T-helper 2 cell treated with Interferon-gamma antibody and Interleukin-4, amounts not matched to agents 5 μg/mL and 100 μg/mL, for 36 hours (primary cell): ENCODE data around the gene VOPP1.
A peak's percentile ranks its signal among the peaks of the same experiment; 100 is the strongest.

Experiments used
- DNase-seq: peaks from one replicate; pipeline ENCODE4 v3.0.0; 2021; ENCODE audit warnings: low spot score
- H3K27ac Mint-ChIP-seq: one replicate; pipeline ENCODE4 v1.8.0; 2021; ENCODE audit warnings: mild to moderate bottlenecking, mixed read lengths
- H3K27me3 Mint-ChIP-seq: one replicate; pipeline ENCODE4 v1.8.0; 2021; ENCODE audit warnings: low read depth, mixed read lengths
- H3K36me3 Mint-ChIP-seq: one replicate; pipeline ENCODE4 v1.8.0; 2021; ENCODE audit warnings: low read depth, mixed read lengths
- H3K4me1 Mint-ChIP-seq: one replicate; pipeline ENCODE4 v1.8.0; 2021; ENCODE audit warnings: low read depth, mixed read lengths
- H3K4me3 Mint-ChIP-seq: one replicate; pipeline ENCODE4 v1.8.0; 2022; ENCODE audit warnings: mild to moderate bottlenecking, moderate library complexity, mixed read lengths
- H3K9me3 Mint-ChIP-seq: one replicate; pipeline ENCODE4 v1.8.0; 2021; ENCODE audit warnings: mixed read lengths

Gene VOPP1

DNA sequence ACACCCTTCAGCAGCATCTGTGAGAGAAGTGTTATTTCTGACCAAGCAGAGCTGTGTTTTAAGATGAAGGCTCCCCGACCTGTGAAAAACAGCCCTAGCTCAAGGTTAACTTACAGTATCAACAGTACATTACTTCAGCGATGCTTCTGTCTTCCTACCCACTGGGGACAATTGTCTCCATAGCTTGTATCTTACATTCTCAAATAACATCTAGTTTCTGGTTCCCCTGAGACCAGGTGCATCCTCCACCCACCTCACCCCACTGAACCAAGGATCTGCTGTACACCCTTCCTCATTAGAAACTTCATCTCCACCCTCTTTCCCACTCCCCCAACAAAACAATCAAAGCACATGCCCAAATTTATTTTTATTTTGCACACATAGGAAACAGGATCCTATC is 102.0 kb downstream of the VOPP1 start:
- peak overlapping the region; percentile 8 for H3K4me3 Mint-ChIP-seq
- peaks cover 42% of the 10 kb centered on the region for H3K4me1 Mint-ChIP-seq

GRCh38 chr7:55469721-55470120 is 102.6 kb downstream of the VOPP1 start:
- H3K9me3 Mint-ChIP-seq: peaks cover 3% of the 10 kb centered on the region
- DNase-seq: no peak
- H3K27ac Mint-ChIP-seq: peak overlapping the region; percentile 67
- H3K36me3 Mint-ChIP-seq: peaks cover 43% of the 10 kb centered on the region
- H3K4me1 Mint-ChIP-seq: peaks cover 36% of the 10 kb centered on the region
- H3K4me3 Mint-ChIP-seq: peak overlapping the region; percentile 29
- H3K27me3 Mint-ChIP-seq: no peaks in the 10 kb centered on the region

More for the DNA sequence above, 102.0 kb downstream of the VOPP1 start:
- DNase-seq: no peak
- Mint-ChIP-seq H3K36me3 (peaks cover 38% of the 10 kb centered on the region), H3K27me3 (no peaks in the 10 kb centered on the region), H3K27ac (peak overlapping the region; percentile 67), H3K9me3 (peaks cover 3% of the 10 kb centered on the region)

GRCh38 chr7:55469271-55469681 is 103.0 kb downstream of the VOPP1 start:
- Mint-ChIP-seq H3K27ac (peak overlapping the region; percentile 67), H3K27me3 (no peaks in the 10 kb centered on the region), H3K9me3 (peaks cover 3% of the 10 kb centered on the region), H3K4me3 (peak overlapping the region; percentile 29), H3K4me1 (peaks cover 32% of the 10 kb centered on the region), H3K36me3 (peaks cover 46% of the 10 kb centered on the region)
- no peak for DNase-seq

- peak overlapping the region; percentile 79 for H3K27ac Mint-ChIP-seq
- H3K9me3 Mint-ChIP-seq: peaks cover 4% of the 10 kb centered on the region
- peaks cover 25% of the 10 kb centered on the region for H3K4me1 Mint-ChIP-seq
- no peaks in the 10 kb centered on the region for H3K27me3 Mint-ChIP-seq
- no peak for DNase-seq
- H3K4me3 Mint-ChIP-seq: peak overlapping the region; percentile 51
- H3K36me3 Mint-ChIP-seq: peaks cover 52% of the 10 kb centered on the region
These were observed 103.8 kb downstream of the VOPP1 start for GRCh38 chr7:55468495-55468894.

DNA sequence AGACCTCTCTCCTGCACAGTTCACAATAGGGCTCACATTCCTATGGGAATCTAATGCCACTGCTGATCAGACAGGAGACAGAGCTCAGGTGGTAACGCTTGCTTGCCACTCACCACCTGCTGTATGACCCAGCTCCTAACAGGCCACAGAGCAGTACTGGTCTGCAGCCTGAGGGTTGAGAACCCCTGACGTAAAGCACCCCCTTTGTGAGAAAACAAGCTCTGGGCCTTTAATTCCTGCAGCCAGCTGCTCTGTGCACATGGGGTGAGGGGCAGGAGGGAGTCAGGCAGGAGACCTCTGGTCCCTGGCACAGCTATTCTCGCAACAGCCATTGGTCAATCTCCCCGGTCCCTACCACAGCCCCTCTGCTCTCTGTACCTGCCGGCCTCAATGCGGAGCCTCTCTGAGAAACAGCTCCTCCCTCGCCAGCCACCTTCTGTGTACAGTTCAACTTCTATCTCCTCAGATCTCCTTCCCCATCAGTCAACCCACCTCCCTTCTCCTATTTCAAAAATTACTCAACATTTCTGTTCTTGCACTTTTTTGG is 105.2 kb downstream of the VOPP1 start:
- no peak for DNase-seq
- peaks cover 58% of the 10 kb centered on the region for H3K36me3 Mint-ChIP-seq

GRCh38 chr7:55465691-55466090 is 106.6 kb downstream of the VOPP1 start:
- Mint-ChIP-seq H3K9me3 (peaks cover 26% of the 10 kb centered on the region), H3K4me1 (peaks cover 33% of the 10 kb centered on the region), H3K27ac (no peak overlapping the region), H3K27me3 (no peaks in the 10 kb centered on the region), H3K36me3 (peaks cover 63% of the 10 kb centered on the region), H3K4me3 (no peak overlapping the region)
- DNase-seq: no peak

More for the DNA sequence above, 105.2 kb downstream of the VOPP1 start:
- Mint-ChIP-seq H3K4me3 (no peak overlapping the region), H3K27me3 (no peaks in the 10 kb centered on the region), H3K4me1 (peaks cover 30% of the 10 kb centered on the region), H3K9me3 (peaks cover 16% of the 10 kb centered on the region), H3K27ac (no peak overlapping the region)

- Mint-ChIP-seq H3K4me3 (no peak overlapping the region), H3K4me1 (peaks cover 22% of the 10 kb centered on the region), H3K27ac (no peak overlapping the region), H3K36me3 (peaks cover 61% of the 10 kb centered on the region), H3K9me3 (peaks cover 37% of the 10 kb centered on the region), H3K27me3 (no peaks in the 10 kb centered on the region)
- DNase-seq: no peak
These were observed 107.9 kb downstream of the VOPP1 start for GRCh38 chr7:55464422-55464821.

- Mint-ChIP-seq H3K27me3 (no peaks in the 10 kb centered on the region), H3K4me3 (no peak overlapping the region), H3K36me3 (peaks cover 62% of the 10 kb centered on the region), H3K27ac (no peak overlapping the region), H3K9me3 (peaks cover 43% of the 10 kb centered on the region), H3K4me1 (peaks cover 17% of the 10 kb centered on the region)
- no peak for DNase-seq
These were observed 108.5 kb downstream of the VOPP1 start for GRCh38 chr7:55463686-55464262.

- Mint-ChIP-seq H3K4me3 (no peak overlapping the region), H3K27ac (no peak overlapping the region), H3K9me3 (peaks cover 67% of the 10 kb centered on the region), H3K36me3 (peaks cover 30% of the 10 kb centered on the region), H3K27me3 (no peaks in the 10 kb centered on the region), H3K4me1 (peaks cover 17% of the 10 kb centered on the region)
- no peak for DNase-seq
These were observed 114.0 kb downstream of the VOPP1 start for GRCh38 chr7:55458351-55458750.

- Mint-ChIP-seq H3K36me3 (peaks cover 27% of the 10 kb centered on the region), H3K4me1 (peaks cover 19% of the 10 kb centered on the region), H3K9me3 (peaks cover 62% of the 10 kb centered on the region), H3K27ac (no peak overlapping the region), H3K27me3 (no peaks in the 10 kb centered on the region), H3K4me3 (no peak overlapping the region)
- DNase-seq: no peak
These were observed 114.5 kb downstream of the VOPP1 start for GRCh38 chr7:55457801-55458200.

DNA sequence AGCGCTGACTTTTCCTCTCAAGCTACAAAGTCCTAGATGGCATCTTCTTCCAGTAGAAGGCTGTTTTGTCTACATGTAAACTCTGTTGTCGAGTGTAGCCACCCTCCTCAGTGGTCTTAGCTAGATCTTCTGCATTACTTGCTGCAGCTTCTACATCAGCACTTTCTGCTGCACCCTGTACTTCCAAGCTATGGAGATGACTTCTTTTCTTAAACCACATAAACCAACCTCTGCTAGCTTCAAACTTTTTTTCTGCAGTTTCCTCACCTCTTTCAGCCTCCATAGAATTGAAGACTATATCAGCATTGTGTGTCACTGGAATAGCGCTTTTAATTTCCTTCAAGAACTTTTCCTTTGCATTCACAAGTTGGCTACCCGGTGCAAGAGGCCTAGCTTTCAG is 119.3 kb downstream of the VOPP1 start:
- no peak for DNase-seq
- Mint-ChIP-seq H3K4me3 (no peak overlapping the region), H3K9me3 (peaks cover 23% of the 10 kb centered on the region), H3K4me1 (peaks cover 11% of the 10 kb centered on the region), H3K27me3 (no peaks in the 10 kb centered on the region), H3K36me3 (peaks cover 12% of the 10 kb centered on the region), H3K27ac (no peak overlapping the region)

- Mint-ChIP-seq H3K4me1 (peaks cover 10% of the 10 kb centered on the region), H3K9me3 (no peaks in the 10 kb centered on the region), H3K36me3 (peaks cover 6% of the 10 kb centered on the region), H3K4me3 (no peak overlapping the region), H3K27me3 (no peaks in the 10 kb centered on the region), H3K27ac (no peak overlapping the region)
- no peak for DNase-seq
These were observed 122.2 kb downstream of the VOPP1 start for GRCh38 chr7:55449992-55450535.

GRCh38 chr7:55449205-55449991 is 122.9 kb downstream of the VOPP1 start:
- H3K27me3 Mint-ChIP-seq: no peaks in the 10 kb centered on the region
- H3K36me3 Mint-ChIP-seq: peaks cover 2% of the 10 kb centered on the region
- no peak overlapping the region for H3K27ac Mint-ChIP-seq
- no peak overlapping the region for H3K4me3 Mint-ChIP-seq
- H3K9me3 Mint-ChIP-seq: no peaks in the 10 kb centered on the region
- H3K4me1 Mint-ChIP-seq: peaks cover 6% of the 10 kb centered on the region
- DNase-seq: no peak

DNA sequence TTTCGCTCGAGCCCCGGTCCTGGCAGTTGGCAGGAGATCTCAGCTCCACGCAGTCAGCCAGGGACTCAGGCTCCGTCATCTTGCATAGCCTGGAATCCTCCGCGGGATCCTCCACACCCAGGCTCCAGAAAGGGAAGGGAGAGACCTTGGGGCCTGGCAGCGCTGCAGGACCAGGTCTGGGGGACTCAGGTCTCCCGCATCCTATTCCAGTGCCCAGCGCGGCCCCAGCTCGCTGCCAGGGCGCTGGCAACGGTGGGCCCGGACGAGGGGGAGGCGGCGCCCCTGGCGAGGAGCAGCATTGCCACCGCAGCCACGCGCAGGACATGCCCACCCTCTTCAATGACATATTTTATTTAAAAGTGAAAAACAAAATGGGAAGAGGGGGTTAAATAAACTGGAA is 123.8 kb downstream of the VOPP1 start:
- Mint-ChIP-seq H3K27me3 (no peaks in the 10 kb centered on the region), H3K27ac (no peak overlapping the region), H3K9me3 (no peaks in the 10 kb centered on the region), H3K4me3 (no peak overlapping the region), H3K4me1 (peaks cover 6% of the 10 kb centered on the region), H3K36me3 (peaks cover 2% of the 10 kb centered on the region)
- DNase-seq: no peak
